Activated CD4-positive, alpha-beta T cell treated with anti-CD3 and anti-CD28 coated beads, Interleukin-2, amount 10 ng/mL, durations not matched to agents 24 days and 14 days (primary cell): Measurements from ENCODE around the gene CORO1C. TPM values are rescaled to one million over a fixed set of nuclear protein-coding genes. Genes with fewer than 3 reads are reported as not detected.

Experiments
- DNase-seq: peaks from one replicate; pipeline ENCODE4 v3.0.0; 2022
- H3K27ac Mint-ChIP-seq: one replicate; pipeline ENCODE4 v1.8.0; 2022; ENCODE audit warnings: mild to moderate bottlenecking, mixed read lengths
- H3K27me3 Mint-ChIP-seq: one replicate; pipeline ENCODE4 v1.8.0; 2022; ENCODE audit warnings: mixed read lengths
- H3K36me3 Mint-ChIP-seq: one replicate; pipeline ENCODE4 v1.8.0; 2022; ENCODE audit warnings: low read depth, mild to moderate bottlenecking, mixed read lengths
- H3K4me1 Mint-ChIP-seq: one replicate; pipeline ENCODE4 v1.8.0; 2021; ENCODE audit warnings: mixed read lengths
- H3K4me3 Mint-ChIP-seq: one replicate; pipeline ENCODE4 v1.8.0; 2022; ENCODE audit warnings: mild to moderate bottlenecking, moderate library complexity, mixed read lengths
- H3K9me3 Mint-ChIP-seq: one replicate; pipeline ENCODE4 v1.8.0; 2021; ENCODE audit warnings: mixed read lengths
- intact Hi-C: fragments of 100-400 bp; cut with micrococcal nuclease; formaldehyde crosslinking; loops from one replicate; pipeline ENCODE4 v1.15.1; 2023
- total RNA-seq: library from RNA; stranded (reverse); gene quantifications from 2 replicates; pipeline ENCODE4 v1.2.3, GENCODE V29; 2022

Gene CORO1C
- total RNA-seq, 1 donor from 2014 or later = 70.1 TPM

- intact Hi-C loops = no loop called here
- peaks cover 6% of the 10 kb centered on the region for H3K27me3 Mint-ChIP-seq
- H3K4me1 Mint-ChIP-seq = peaks cover 57% of the 10 kb centered on the region
- no peaks in the 10 kb centered on the region for H3K36me3 Mint-ChIP-seq
- H3K9me3 Mint-ChIP-seq = no peaks in the 10 kb centered on the region
- no peak overlapping the region for H3K27ac Mint-ChIP-seq
- DNase-seq = no peak
- H3K4me3 Mint-ChIP-seq = no peak overlapping the region
These were observed 4.2 kb downstream of the CORO1C start for GRCh38 chr12:108727161-108727560.

GRCh38 chr12:108724890-108725151 is 6.5 kb downstream of the CORO1C start:
- Mint-ChIP-seq H3K36me3 (no peaks in the 10 kb centered on the region), H3K9me3 (no peaks in the 10 kb centered on the region), H3K27ac (no peak overlapping the region), H3K4me3 (no peak overlapping the region), H3K27me3 (peaks cover 4% of the 10 kb centered on the region), H3K4me1 (peaks cover 41% of the 10 kb centered on the region)
- DNase-seq = no peak
- intact Hi-C loops = no loop called here

GRCh38 chr12:108724054-108724889 is 7.0 kb downstream of the CORO1C start:
- no peak for DNase-seq
- no peaks in the 10 kb centered on the region for H3K36me3 Mint-ChIP-seq
- no peaks in the 10 kb centered on the region for H3K9me3 Mint-ChIP-seq
- H3K27me3 Mint-ChIP-seq = peaks cover 2% of the 10 kb centered on the region
- H3K4me3 Mint-ChIP-seq = no peak overlapping the region
- H3K27ac Mint-ChIP-seq = no peak overlapping the region
- intact Hi-C loops = no loop called here
- peaks cover 36% of the 10 kb centered on the region for H3K4me1 Mint-ChIP-seq

DNA sequence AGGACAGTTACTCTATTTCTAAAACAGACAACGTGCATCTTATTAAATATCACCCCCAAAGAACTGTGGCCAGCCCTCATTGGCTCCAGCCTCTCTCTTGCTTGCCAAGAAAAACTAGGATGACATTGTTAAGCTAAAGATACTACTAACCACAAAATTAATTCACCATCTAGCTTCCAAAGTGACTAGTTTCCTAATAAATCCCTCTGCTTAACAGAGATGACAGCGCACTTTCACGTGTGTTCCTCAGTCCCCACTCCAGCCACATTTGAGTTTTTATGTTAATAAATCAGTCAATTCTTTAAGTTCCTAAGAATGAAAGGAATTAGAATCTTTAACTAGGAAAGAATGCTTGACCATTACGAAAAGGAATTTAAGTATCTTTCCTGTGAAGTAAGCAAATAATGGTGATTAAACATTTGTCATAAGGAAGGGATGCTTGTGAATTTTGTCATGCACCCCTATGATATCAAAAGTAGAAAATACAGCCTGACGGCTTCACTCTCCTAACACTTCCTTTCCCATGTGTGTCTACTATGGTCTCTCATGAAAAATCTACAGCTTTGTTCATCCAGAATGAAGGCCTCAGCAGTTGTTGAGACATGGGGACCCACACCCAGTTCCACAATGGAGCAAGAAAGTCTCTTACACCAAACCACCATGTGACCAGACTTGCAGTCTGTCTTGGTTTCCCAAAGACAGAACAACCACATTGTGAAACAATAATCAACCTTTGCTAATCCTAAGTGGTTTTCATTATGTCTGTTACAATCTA is 8.1 kb downstream of the CORO1C start:
- intact Hi-C loops = no loop called here
- no peak overlapping the region for H3K27ac Mint-ChIP-seq
- H3K27me3 Mint-ChIP-seq = no peaks in the 10 kb centered on the region
- H3K9me3 Mint-ChIP-seq = no peaks in the 10 kb centered on the region
- H3K4me1 Mint-ChIP-seq = peaks cover 29% of the 10 kb centered on the region
- no peak for DNase-seq
- H3K36me3 Mint-ChIP-seq = no peaks in the 10 kb centered on the region
- no peak overlapping the region for H3K4me3 Mint-ChIP-seq

GRCh38 chr12:108722463-108722862 is 8.9 kb downstream of the CORO1C start:
- Mint-ChIP-seq H3K27me3 (no peaks in the 10 kb centered on the region), H3K9me3 (no peaks in the 10 kb centered on the region), H3K36me3 (no peaks in the 10 kb centered on the region), H3K4me1 (peaks cover 28% of the 10 kb centered on the region), H3K27ac (no peak overlapping the region), H3K4me3 (no peak overlapping the region)
- intact Hi-C loops = no loop called here
- DNase-seq = no peak

GRCh38 chr12:108721824-108722223 is 9.5 kb downstream of the CORO1C start:
- DNase-seq = no peak
- Mint-ChIP-seq H3K9me3 (no peaks in the 10 kb centered on the region), H3K27me3 (no peaks in the 10 kb centered on the region), H3K27ac (no peak overlapping the region), H3K4me1 (peaks cover 26% of the 10 kb centered on the region), H3K36me3 (peaks cover 1% of the 10 kb centered on the region), H3K4me3 (no peak overlapping the region)
- intact Hi-C loops = no loop called here

DNA sequence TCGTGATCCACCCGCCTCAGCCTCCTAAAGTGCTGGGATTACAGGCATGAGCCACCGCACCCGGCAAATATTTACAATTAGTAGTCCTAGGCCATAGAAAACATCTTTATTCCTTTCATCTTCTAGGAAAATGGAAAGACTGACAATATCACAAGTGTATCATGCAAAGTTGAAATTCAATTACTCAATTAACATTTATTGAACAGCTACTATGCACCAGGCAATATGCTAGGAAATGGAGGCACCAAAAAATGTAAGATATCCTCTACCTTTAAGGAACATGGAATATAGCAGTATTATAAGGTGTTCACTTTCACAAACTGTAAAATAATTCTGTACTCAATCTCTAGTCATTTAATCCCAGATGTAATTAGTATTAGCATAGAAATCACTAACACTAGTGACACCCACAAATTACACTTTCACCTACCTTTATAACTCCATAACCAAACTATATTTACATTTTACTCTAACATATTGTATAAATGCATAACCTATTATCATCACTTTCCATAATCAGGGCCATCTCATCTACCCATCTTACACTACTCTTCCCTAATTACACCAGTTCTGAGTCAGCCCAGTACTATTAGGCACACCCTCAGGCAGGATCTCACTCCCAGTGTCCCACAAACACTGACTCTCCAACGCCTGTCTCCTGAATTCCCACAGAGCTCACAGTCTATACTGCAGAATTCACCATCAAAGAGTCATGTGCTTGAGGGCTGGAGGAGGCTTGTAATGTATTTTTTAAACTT is 10.4 kb downstream of the CORO1C start:
- no peak overlapping the region for H3K27ac Mint-ChIP-seq
- H3K9me3 Mint-ChIP-seq = no peaks in the 10 kb centered on the region
- intact Hi-C loops = no loop called here
- no peak for DNase-seq
- peaks cover 28% of the 10 kb centered on the region for H3K4me1 Mint-ChIP-seq
- H3K36me3 Mint-ChIP-seq = peaks cover 6% of the 10 kb centered on the region
- no peak overlapping the region for H3K4me3 Mint-ChIP-seq
- H3K27me3 Mint-ChIP-seq = no peaks in the 10 kb centered on the region

GRCh38 chr12:108717243-108717642 is 14.1 kb downstream of the CORO1C start:
- no peak for DNase-seq
- Mint-ChIP-seq H3K4me3 (no peak overlapping the region), H3K9me3 (no peaks in the 10 kb centered on the region), H3K36me3 (peaks cover 6% of the 10 kb centered on the region), H3K27me3 (no peaks in the 10 kb centered on the region), H3K4me1 (peaks cover 5% of the 10 kb centered on the region), H3K27ac (no peak overlapping the region)
- intact Hi-C loops = no loop called here

DNA sequence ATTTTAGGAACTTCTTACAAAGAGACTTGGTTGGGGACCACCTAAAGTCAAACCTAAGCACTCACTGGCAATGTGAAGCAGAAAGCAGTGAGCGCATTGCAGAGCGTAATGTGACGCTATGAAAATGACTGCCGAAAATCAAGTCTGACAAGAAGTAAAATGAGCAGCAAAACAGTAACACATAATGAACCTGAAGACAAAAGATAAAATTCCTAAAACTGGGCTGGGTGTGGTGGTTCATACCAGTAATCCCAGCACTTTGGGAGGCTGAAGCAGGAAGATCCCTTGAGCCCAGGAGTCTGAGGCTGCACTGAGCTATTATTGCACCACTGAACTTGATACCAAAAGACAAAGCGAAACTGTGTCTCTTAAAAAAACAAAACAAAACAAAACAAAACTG is 16.5 kb downstream of the CORO1C start:
- DNase-seq = no peak
- H3K27ac Mint-ChIP-seq = no peak overlapping the region
- H3K9me3 Mint-ChIP-seq = no peaks in the 10 kb centered on the region
- intact Hi-C loops = no loop called here
- no peak overlapping the region for H3K4me3 Mint-ChIP-seq
- H3K4me1 Mint-ChIP-seq = peaks cover 8% of the 10 kb centered on the region
- no peaks in the 10 kb centered on the region for H3K27me3 Mint-ChIP-seq
- H3K36me3 Mint-ChIP-seq = peaks cover 6% of the 10 kb centered on the region

GRCh38 chr12:108713471-108713870 is 17.8 kb downstream of the CORO1C start:
- intact Hi-C loops = no loop called here
- DNase-seq = no peak
- peaks cover 8% of the 10 kb centered on the region for H3K4me1 Mint-ChIP-seq
- H3K9me3 Mint-ChIP-seq = no peaks in the 10 kb centered on the region
- H3K27ac Mint-ChIP-seq = no peak overlapping the region
- H3K36me3 Mint-ChIP-seq = peaks cover 6% of the 10 kb centered on the region
- no peaks in the 10 kb centered on the region for H3K27me3 Mint-ChIP-seq
- H3K4me3 Mint-ChIP-seq = no peak overlapping the region

DNA sequence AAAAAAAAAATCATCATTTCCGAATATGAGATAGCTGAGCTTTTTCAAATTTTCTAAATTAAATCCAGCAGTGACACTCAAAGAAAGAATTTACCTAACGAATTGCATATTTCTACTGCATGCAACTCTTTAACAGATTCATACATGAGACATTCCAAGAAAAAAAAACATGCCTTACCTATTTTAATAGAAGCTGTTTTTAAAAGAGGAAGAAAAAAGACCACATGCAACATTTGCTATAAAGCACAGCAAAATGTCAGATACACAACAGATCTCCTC is 18.5 kb downstream of the CORO1C start:
- intact Hi-C loops = no loop called here
- no peaks in the 10 kb centered on the region for H3K9me3 Mint-ChIP-seq
- DNase-seq = no peak
- H3K36me3 Mint-ChIP-seq = peaks cover 6% of the 10 kb centered on the region
- H3K27me3 Mint-ChIP-seq = no peaks in the 10 kb centered on the region
- no peak overlapping the region for H3K27ac Mint-ChIP-seq
- peaks cover 8% of the 10 kb centered on the region for H3K4me1 Mint-ChIP-seq
- no peak overlapping the region for H3K4me3 Mint-ChIP-seq

GRCh38 chr12:108712165-108712924 is 19.0 kb downstream of the CORO1C start:
- peaks cover 1% of the 10 kb centered on the region for H3K27me3 Mint-ChIP-seq
- H3K27ac Mint-ChIP-seq = no peak overlapping the region
- intact Hi-C loops = no loop called here
- H3K4me1 Mint-ChIP-seq = peaks cover 8% of the 10 kb centered on the region
- no peak for DNase-seq
- no peaks in the 10 kb centered on the region for H3K9me3 Mint-ChIP-seq
- H3K4me3 Mint-ChIP-seq = no peak overlapping the region
- H3K36me3 Mint-ChIP-seq = peaks cover 6% of the 10 kb centered on the region

DNA sequence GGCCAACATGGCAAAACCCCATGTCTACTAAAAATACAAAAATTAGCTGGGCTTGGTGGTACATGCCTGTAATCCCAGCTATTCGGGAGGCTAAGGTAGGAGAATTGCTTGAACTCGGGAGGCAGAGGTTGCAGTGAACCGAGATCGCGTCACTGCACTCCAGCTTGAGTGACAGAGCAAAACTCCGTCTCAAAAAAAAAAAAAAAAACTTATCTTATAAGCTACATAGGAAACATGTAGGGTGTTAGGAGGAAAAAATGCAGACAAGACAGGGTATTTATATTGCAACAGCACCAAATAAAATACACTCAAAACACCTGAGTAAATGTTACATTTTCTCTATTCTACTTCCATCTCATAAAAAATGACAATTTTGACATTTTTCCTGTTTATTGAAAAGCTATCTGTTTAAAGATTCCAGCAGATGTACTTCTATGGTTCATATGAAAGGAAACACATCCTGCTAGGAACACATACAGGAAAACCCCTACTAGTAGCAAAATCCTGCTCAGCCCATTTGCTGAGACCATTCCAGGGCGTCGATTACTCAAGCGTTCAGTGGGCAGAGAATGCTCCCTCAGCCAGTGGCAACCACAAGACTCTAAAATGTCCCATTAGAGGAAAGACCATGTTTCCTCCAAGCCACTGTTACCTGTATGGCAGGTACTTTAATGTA is 19.7 kb downstream of the CORO1C start:
- no peak for DNase-seq
- Mint-ChIP-seq H3K4me1 (peaks cover 6% of the 10 kb centered on the region), H3K27me3 (peaks cover 3% of the 10 kb centered on the region)

More for the DNA sequence above, 19.7 kb downstream of the CORO1C start:
- intact Hi-C loops = no loop called here
- Mint-ChIP-seq H3K36me3 (peaks cover 2% of the 10 kb centered on the region), H3K9me3 (no peaks in the 10 kb centered on the region), H3K4me3 (no peak overlapping the region), H3K27ac (no peak overlapping the region)
